ENCODE data around the gene MYDGF. TPM values are rescaled to one million over a fixed set of nuclear protein-coding genes. Genes with fewer than 3 reads are reported as not detected.

The MYDGF gene
- total RNA-seq, 6 experiments from 2014 or later = 266 to 322 (median 283) TPM

DNA sequence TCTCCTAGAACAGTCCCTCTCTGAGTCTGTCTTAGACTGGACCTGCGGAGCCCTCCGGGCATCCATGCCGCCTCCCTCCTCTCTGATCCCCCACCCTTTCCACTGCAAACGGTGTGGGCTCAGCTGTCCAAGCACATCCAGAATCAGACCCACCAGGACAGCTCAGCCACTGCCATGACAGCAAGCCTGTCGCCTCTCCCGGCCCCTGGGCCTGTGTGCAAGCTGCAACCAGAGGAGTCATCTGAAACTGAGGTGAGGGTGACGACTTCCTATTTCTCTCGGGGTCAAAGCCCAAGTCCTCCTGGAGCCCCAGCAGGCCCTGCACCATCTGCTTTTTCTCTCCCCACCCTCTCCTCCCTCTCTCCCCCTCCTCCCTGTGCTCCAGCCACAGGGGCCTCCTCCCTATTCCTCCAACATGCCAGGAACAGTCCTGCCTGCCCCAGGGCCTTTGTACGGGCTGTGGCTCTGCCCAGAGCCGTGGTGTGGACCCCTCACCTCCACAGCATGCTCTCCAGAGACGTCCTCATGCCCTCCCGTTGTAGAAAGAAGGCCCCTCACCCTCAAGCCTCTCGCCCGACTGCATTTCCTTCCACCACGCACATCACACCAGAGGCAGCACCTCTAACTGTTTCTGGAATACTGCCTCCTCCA lies 23.5 kb upstream of the MYDGF start:
- DNase-seq = no peak
- H3K9me3 Mint-ChIP-seq = peaks cover 4% of the 10 kb centered on the region
- peaks cover 42% of the 10 kb centered on the region for H3K36me3 Mint-ChIP-seq (ENCODE audit: low read depth)
- H3K27me3 Mint-ChIP-seq (ENCODE audit: insufficient read depth) = peaks cover 8% of the 10 kb centered on the region
- TF ChIP-seq, protein P1, sequence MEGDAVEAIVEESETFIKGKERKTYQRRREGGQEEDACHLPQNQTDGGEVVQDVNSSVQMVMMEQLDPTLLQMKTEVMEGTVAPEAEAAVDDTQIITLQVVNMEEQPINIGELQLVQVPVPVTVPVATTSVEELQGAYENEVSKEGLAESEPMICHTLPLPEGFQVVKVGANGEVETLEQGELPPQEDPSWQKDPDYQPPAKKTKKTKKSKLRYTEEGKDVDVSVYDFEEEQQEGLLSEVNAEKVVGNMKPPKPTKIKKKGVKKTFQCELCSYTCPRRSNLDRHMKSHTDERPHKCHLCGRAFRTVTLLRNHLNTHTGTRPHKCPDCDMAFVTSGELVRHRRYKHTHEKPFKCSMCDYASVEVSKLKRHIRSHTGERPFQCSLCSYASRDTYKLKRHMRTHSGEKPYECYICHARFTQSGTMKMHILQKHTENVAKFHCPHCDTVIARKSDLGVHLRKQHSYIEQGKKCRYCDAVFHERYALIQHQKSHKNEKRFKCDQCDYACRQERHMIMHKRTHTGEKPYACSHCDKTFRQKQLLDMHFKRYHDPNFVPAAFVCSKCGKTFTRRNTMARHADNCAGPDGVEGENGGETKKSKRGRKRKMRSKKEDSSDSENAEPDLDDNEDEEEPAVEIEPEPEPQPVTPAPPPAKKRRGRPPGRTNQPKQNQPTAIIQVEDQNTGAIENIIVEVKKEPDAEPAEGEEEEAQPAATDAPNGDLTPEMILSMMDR (IDR thresholded peaks at IDR 0.05) = no peak
- peak overlapping the region; percentile 94 for H3K27ac Mint-ChIP-seq
- peaks cover 35% of the 10 kb centered on the region for H3K4me1 Mint-ChIP-seq (ENCODE audit: low read depth)
- H3K4me3 Mint-ChIP-seq = peak overlapping the region; percentile 74

DNA sequence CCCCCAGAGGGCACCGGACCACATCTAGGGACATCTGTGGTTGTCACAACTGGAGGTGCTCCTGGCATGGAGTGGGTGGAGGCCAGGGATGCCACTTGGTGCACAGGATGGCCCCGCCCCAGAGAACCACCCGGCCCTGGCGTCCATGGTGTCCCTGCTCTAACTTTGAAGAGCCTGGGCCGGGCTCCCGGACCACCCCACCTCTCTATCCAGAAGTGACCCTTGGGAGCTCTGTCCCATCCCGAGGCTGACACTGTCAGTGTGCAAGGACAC lies 22.9 kb upstream of the MYDGF start:
- Mint-ChIP-seq H3K36me3 (ENCODE audit: low read depth) (peaks cover 38% of the 10 kb centered on the region), H3K9me3 (peaks cover 4% of the 10 kb centered on the region), H3K27me3 (ENCODE audit: insufficient read depth) (peaks cover 8% of the 10 kb centered on the region), H3K4me1 (ENCODE audit: low read depth) (peaks cover 35% of the 10 kb centered on the region), H3K4me3 (no peak overlapping the region), H3K27ac (peak overlapping the region; percentile 94; the same call in 1 of the 2 replicates)
- no peak for DNase-seq
- TF ChIP-seq, protein P1 (IDR thresholded peaks at IDR 0.05) = no peak

DNA sequence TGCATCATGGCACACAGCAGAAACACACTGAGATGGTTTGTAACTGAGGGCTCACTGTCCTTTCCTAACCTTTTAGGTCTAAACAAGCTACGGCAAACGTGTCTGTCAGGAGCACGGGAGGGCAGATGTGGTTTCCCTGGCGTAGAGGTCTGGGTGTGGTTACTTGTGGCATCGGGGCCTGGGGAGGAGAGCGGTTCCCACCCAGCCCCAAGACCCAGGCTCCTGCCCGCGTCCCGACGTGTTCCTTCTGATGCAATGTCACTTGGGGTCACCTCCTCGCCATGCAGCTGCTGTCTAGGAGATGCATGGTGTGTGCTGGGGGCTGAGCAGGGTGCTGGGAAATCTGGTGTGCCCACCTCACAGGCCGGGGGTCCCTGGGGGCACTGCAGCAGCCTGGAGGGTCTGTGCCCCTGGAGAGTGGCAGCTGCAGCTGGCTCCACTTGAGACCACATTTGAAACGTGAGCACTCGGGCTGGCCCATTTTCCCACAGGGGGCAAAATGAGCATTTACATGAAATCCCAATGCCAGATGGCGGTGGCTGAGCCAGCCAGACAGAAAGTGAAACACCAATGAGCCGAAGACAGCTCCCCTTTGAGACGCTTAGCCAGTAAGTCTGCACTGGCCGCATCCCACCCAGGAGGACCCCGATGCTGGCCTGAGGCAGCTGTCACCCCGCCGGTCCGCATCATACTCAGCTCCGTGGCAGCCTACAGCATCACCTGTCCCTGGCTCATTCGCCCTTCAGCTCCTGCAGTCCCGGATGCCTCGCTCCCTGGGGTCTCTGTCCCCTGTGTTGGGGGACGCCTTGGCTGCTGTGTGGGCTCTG lies 22.3 kb upstream of the MYDGF start:
- peaks cover 4% of the 10 kb centered on the region for H3K9me3 Mint-ChIP-seq
- TF ChIP-seq, protein P1 (IDR thresholded peaks at IDR 0.05) = no peak
- H3K4me1 Mint-ChIP-seq (ENCODE audit: low read depth) = peaks cover 30% of the 10 kb centered on the region
- peaks cover 34% of the 10 kb centered on the region for H3K36me3 Mint-ChIP-seq (ENCODE audit: low read depth)
- no peak overlapping the region for H3K27ac Mint-ChIP-seq
- peaks cover 8% of the 10 kb centered on the region for H3K27me3 Mint-ChIP-seq (ENCODE audit: insufficient read depth)
- no peak overlapping the region for H3K4me3 Mint-ChIP-seq
- no peak for DNase-seq

DNA sequence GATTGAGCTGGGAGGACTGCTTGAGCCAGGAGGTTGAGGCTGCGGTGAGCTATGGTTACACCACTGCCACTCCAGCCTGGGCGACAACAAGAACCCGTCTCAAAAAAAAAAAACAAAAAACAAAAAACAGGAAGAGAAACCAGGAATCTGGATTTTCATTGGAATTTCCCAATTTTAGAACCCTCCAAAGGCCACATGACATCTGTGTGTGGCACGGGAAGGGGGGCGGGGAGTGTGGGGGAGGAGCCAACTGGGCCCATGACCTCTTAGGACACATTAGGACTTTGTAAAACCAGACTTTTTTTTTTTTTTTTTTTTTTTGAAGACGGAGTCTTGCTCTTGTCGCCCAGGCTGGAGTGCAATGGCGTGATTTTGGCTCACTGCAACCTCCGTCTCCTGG lies 21.2 kb upstream of the MYDGF start:
- H3K27me3 Mint-ChIP-seq (ENCODE audit: insufficient read depth) = peaks cover 8% of the 10 kb centered on the region

DNA sequence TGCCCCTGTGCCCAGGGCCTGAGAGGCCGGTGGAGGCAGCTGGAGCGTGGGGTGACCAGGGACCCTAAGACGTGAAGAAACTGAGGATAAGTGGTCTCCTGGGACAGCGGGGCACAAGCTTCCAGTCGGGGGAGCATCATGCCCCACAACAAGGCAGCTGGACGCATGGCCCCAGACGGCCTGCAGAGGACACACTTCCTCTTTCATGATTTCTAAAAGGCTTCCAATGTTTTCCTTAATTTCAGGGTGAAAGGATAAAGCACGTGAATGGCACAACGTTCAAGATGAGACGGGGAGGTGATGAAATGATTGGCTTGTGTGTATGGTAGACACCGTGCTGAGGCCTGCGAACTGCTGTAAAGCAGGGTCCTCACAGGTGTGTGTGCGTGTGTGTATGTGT lies 20.2 kb upstream of the MYDGF start:
- Mint-ChIP-seq H3K4me3 (no peak overlapping the region), H3K4me1 (ENCODE audit: low read depth) (peaks cover 13% of the 10 kb centered on the region), H3K36me3 (ENCODE audit: low read depth) (peaks cover 27% of the 10 kb centered on the region), H3K27ac (peak overlapping the region; percentile 25), H3K9me3 (peaks cover 4% of the 10 kb centered on the region), H3K27me3 (ENCODE audit: insufficient read depth) (peaks cover 8% of the 10 kb centered on the region)
- TF ChIP-seq, protein P1 (IDR thresholded peaks at IDR 0.05) = peak; percentile 25; the same call in 1 of the 2 replicates
- no peak for DNase-seq

More for the DNA sequence above, 21.2 kb upstream of the MYDGF start:
- no peak overlapping the region for H3K27ac Mint-ChIP-seq
- no peak for DNase-seq
- H3K9me3 Mint-ChIP-seq = peaks cover 4% of the 10 kb centered on the region
- TF ChIP-seq, protein P1 (IDR thresholded peaks at IDR 0.05) = no peak
- peaks cover 27% of the 10 kb centered on the region for H3K36me3 Mint-ChIP-seq (ENCODE audit: low read depth)
- H3K4me3 Mint-ChIP-seq = no peak overlapping the region
- peaks cover 19% of the 10 kb centered on the region for H3K4me1 Mint-ChIP-seq (ENCODE audit: low read depth)

Data from HFFc6 (cell line).